ENCODE measurements around the gene GPC5. TPM values are rescaled to one million over a fixed set of nuclear protein-coding genes. Genes with fewer than 3 reads are reported as not detected.
"Not testable (repeated sequence)": the region's sequence is repeated elsewhere in the genome, so short reads cannot be mapped to it uniquely, and the experiment has no call there.

The GPC5 gene
- total RNA-seq, 1 donor from 2014 or later, result 0.13 TPM

DNA sequence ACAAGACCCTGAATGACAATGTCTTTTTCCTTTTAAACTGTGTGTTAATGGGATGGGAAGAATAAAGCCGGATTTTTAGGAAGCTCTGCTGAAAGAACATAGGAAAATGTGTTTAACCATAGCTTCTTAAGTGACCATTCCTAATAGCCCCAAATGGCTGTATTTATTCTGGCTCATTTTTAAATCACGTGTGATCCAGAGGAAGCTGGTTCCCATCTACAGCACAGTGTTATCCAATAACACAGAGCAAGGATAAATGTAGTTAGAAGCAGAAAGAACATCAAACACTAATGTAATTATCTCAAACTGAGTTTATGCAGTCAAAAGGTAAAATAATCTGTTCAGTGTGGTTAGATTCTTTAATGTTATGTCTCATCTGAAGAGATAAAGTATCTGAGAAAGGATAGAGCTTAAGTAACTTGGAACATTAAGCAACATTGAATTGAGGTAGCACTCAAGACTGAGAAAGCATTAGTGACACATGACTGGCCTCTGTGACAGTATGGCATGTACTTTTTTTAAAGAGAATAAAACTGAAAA lies 853.3 kb downstream of the GPC5 start:
- DNase-seq (ENCODE audit: low spot score), result no peak

DNA sequence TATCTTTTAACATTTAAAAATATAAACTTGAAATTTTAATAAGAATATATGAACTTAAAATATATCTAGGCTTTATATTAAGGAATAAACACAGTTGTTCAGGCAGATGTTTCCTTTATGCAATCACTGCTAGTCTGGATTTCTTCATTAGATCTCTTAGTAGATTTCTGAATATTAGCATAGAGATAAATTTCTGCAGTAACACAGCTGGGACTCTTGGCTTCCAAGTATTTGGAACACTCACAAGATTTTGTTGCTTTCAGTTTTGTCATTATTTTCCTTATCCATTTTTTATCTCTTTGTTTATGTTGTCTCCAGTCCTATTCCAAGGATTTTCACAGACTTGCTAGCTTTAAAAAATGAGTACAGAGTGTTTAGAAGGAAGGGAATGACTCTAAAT lies 857.1 kb downstream of the GPC5 start:
- DNase-seq (ENCODE audit: low spot score), result no peak

DNA sequence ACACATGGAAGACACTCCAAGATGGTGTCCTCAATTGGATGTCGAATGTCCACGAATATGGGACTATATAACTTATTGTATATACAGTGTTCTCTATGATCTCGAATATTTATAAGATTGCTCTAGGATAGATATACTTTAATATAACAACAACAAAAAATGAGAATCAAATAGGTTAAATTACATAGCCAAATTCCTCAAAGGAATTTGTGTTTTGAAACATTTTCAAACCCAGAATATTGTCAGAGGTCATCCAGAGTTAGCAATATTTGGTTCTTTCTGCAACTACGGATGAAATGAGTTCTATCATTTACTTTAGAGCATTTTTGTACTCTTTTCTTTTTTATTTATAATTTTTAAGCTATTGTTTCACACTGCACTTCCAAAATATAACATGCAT lies 857.8 kb downstream of the GPC5 start:
- DNase-seq (ENCODE audit: low spot score), result no peak

DNA sequence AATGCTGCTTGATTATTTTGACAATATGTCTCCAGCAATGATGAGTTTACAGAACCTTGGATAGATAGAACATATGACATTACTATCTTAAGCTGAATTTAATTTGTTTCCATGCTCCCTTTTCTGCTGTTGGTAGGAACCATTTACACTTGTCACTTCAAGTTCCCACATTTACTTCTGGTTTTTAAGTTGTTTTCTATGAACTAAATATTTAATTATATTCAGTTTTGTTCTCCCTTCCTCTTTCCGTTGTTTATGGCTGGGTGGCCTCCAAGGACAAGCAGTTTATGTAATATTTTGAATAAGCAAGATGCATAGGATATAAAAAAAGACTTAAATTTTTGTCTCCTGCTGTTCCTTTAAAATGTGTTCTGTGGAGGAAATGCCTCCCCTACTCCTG lies 860.6 kb downstream of the GPC5 start:
- no peak for DNase-seq (ENCODE audit: low spot score)

DNA sequence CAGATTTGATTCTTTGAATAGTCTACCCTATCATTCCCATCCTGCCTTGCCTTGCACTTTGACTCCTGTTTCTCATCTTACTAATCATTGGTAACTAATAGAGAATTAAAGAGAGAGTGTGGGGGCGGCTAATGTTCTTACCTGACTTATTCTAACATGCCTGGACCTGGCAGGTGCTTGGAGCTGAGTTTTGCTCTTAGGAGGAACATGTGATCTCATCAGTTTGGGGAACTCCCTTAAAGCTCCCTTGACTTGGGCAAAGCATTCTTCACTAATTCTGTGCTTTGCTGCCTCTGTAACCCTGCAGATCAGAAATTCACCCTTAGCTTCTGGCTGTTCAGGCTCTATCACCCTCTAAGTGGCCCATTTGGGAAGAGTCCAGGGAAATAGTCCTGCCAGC lies 861.1 kb downstream of the GPC5 start:
- DNase-seq (ENCODE audit: low spot score), result no peak

DNA sequence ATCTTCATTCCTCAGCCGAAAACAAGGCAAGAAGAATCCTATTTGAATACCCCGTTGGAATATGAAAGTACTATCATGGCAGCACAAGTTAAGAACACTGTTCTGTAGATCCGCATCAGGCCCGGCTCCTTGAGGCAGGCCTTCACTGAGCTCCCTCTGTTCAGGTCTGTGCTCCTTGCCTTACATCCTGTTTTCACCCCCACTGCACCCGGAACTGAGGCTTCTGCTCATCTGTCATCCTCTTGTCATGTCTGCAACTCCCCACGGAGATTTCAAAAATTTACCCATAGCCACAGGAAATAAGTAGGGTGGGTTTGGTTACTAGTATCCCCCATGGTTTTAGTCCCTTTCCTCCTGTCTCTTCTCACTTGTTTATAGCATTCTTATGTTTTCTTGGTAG lies 861.9 kb downstream of the GPC5 start:
- no peak for DNase-seq (ENCODE audit: low spot score)

DNA sequence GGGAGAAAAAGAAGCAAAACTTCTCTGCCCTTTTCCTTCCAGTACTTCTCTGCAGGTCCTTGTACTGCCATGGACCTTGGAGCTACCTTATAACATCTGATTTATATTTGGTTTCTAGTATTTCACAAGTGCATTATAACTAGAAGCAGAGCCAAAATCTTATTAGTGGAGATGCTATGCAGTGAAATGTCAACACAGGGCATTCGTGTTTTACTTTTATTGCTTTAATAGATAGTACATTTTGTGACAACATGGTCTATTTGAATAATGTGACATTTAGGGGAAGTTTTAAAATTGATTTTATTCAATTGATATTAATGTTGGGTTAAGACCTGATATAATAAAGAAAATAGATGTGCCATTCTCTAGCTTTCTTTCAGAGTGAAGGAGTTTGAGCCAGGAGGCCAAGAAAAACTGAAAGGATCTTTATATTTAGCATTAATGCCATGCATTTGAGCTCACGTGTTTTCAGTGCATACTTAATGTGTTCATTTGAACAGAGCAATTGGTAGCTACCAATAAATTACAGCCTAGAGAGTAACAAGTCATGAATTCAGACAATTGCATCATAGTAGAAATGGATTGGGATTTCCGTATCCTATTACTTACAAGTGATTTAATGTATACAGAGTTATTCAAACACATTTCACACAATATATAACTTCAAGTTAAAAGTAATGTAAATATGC lies 863.8 kb downstream of the GPC5 start:
- no peak for DNase-seq (ENCODE audit: low spot score)

DNA sequence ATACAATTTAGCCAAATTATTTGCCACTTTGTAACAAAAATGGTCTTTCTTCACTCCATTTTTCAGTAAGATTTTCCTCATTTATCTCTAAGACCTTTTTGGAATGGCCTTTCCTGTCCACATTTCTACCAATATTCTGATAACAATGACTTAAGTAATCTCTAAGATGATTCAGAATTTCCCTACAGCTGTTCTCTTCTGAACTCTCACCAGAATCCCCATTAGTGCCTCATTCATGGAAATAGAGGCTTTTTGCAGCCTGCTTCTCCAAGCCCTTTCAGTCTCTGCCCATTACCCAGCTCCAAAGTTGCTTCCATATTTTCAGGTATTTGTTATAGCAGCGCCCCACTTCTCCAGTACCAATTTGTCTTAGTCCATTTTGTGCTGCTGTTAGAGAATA lies 867.0 kb downstream of the GPC5 start:
- DNase-seq (ENCODE audit: low spot score), result no peak

DNA sequence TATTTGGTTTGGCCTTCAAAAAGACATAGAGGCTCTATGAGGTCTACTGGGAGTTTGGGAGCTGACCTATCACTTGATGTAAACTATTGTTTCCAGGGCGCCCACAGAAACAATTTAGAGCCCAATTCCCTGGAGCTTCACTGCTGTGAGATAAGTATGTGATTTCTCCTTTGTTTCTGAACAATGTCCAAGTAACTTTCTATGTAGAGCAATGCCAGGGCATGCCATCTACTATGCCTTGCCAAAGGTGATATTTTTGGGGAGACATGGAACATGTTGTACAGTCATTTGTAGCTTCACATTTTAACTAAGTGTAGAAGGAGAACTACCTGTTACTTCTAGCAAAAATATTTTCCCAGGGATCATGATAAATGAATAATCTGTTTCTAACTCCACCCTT lies 872.6 kb downstream of the GPC5 start:
- DNase-seq (ENCODE audit: low spot score), result no peak

DNA sequence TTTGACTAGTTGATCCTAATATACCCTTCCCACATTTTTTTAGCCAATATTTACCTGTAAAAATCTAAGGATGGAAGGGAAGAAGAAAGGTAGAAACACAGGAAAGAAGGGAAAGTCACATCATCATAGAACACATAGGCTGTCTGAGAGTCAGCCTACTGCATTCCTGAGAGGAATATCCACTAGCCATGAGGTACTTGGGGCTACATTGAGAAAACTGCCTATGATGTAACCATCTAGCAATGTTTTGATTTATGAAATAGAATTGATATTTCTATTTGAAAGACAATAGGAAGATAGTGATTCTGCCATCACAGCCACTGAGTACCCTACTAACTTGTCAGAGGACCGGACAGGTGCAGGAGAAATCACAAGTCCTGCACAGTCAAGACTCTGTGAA lies 873.8 kb downstream of the GPC5 start:
- no peak for DNase-seq (ENCODE audit: low spot score)

DNA sequence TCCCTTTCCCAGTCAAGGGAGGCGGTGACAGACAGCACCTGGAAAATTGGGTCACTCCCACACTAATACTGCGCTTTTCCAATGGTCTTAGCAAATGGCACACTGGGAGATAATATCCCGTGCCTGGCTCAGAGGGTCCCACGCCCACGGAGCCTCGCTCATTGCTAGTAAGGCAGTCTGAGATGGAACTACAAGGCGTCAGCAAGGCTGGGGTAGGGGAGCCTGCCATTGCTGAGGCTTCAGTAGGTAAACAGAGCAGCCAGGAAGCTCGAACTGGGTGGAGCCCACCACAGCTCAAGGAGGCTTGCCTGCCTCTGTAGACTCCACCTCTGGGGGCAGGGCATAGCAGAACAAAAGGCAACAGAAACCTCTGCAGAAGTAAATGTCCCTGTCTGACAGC lies 882.6 kb downstream of the GPC5 start:
- DNase-seq (ENCODE audit: low spot score), result not testable (repeated sequence)

DNA sequence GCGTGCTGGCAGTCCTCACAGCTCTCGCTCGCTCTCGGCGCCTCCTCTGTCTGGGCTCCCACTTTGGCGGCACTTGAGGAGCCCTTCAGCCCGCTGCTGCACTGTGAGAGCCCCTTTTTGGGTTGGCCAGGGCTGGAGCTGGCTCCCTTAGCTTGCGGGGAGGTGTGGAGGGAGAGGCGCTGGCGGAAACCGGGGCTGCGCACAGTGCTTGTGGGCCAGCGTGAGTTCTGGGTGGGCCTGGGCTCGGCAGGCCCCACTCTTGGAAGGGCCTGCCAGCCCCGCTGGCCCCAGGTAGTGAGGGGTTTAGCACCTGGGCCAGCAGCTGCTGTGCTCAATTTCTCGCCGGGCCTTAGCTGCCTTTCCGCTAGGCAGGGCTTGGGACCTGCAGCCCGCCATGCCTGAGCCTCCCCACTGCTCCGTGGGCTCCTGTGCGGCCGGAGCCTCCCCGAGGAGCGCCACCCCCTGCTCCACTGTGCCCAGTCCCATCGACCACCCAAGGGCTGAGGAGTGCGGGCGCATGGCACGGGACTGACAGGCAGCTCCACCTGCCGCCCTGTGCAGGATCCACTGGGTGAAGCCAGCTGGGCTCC lies 892.4 kb downstream of the GPC5 start:
- DNase-seq (ENCODE audit: low spot score), result not testable (repeated sequence)

DNA sequence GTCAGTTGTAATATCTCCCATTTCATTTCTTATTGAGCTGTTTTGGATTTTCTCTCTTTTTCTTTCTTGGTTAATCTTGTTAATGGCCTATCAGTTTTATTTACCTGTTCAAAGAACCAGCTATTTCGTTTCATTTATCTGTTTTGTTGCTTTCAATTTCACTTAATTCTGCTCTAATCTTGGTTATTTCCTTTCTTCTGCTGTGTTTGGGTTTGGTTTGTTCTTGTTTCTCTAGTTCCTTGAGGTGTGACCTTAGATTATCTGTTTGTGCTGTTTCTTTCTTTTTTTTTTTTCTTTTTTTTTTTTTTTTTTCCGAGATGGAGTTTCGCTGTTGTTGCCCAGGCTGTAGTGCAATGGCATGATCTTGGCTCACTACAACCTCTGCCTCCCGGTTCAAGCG lies 896.1 kb downstream of the GPC5 start:
- not testable (repeated sequence) for DNase-seq (ENCODE audit: low spot score)

DNA sequence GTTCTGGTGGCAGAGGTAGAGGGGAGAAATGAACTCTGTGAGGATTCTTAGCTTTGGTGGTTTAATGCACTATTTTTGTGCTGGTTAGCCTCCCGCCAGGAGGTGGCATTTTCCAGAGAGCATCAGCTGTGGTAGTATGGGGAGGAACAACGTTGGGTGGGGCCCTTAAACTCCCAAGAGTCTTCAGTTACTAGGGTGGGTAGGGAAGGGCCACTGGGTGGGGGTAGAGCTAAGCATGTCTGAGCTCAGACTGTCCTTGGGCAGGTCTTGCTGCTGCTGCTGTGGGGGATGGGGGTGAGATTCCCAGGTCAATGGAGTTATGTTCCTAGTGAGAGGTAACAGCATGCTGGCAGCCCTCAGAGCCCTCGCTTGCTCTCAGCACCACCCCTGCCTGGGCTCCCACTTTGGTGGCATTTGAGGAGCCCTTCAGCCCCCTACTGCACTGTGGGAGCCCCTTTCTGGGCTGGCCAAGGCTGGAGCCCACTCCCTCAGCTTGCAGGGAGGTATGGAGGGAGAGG lies 897.8 kb downstream of the GPC5 start:
- DNase-seq (ENCODE audit: low spot score), result not testable (repeated sequence)

DNA sequence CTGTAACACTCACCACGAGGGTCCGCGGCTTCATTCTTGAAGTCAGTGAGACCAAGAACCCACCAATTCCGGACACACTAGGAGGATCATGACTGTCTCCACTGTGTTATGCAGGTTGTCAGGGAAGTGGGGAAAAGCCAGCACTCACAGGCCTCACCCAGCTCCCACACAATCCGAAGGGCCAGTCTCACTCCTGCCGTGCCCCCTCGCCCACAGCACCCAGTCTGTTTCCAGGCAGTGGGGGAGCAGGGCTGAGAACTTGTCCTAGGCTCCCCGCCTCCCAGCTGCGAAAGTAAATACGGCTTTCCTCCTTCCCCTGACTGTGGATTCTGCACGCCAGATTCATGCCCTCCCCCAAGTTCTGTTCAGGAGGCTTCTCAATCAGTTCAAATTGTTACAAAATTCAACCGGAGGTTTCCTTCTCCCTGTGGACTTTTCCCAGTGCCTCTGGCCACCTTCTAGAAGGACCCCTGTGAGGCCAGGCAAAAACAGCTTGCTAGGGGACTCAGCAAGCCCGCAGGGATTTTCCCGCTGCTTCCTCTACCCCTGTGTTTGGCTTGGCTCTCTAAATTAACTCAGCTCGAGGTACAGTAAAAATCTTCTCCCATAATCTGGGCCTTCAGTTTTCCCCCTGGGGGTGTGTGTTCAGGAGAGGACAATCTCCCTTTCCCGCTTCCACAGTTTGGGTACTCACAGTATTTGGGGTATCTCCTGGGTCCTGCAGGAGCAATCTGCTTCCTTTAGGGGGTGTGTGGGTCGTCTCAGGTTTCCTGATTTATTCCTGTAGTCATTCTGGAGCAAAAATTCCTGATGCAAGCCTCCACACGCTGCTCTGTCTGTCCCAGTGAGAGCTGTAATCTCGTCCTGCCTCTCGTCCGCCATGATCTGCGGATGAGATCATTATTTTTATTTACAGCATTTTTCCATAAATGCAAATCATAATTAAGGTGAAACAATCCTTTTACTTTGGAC lies 899.8 kb downstream of the GPC5 start:
- no peak for DNase-seq (ENCODE audit: low spot score)

DNA sequence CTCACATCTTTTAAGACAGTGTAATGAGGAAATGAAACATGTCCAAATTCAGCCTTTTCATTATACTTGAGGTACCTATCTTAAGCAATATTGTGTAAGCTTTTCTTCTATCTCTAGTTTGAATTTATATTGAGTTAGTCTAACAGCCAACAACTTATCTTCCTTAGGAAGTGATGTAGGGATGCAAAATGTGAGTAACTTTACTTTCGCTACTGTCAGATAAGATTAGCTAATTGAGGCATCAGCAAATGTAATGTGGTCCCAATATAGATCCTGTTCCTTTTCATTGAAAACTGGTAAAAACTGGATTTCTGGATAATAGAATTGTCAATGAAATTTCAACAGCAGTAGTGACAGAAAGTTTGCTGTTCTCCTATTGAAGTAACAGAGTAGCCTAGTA lies 902.2 kb downstream of the GPC5 start:
- DNase-seq (ENCODE audit: low spot score), result no peak

DNA sequence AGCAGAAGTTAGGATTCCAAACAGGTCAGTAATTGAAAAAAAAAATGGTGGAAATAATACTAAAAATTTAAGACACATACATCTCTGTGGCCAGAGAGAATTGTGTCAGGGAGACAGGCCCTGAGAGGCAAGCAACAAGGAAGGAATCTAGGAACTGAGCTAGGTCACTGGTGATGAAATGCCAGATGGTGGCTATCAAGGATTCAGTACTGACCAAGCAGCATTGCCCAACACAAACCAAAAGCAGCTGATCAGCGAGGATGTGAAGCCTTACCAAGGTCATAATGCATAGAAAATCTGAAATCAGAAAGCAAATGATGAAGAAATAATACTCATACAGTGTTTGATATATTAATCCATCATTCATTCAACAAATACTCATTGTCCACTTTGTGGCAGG lies 905.0 kb downstream of the GPC5 start:
- DNase-seq (ENCODE audit: low spot score), result no peak

DNA sequence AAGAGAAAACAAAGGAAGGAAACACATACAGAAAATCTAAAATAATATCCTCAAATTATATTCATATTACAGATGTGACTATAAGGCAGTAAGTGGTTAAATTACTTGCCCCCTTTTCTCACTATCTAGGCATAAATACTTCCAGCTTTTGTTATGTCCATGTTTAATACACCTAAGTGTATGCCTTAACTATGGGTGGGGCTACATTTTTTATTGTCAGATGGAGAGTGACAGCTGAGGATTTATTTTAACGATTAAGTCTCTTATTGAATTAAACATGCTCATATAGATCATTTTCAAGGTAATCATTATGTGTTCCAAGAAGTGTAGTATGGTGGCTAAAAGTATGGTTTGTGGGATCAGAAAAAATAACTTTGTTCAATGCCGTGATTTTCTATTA lies 909.3 kb downstream of the GPC5 start:
- DNase-seq (ENCODE audit: low spot score), result no peak

DNA sequence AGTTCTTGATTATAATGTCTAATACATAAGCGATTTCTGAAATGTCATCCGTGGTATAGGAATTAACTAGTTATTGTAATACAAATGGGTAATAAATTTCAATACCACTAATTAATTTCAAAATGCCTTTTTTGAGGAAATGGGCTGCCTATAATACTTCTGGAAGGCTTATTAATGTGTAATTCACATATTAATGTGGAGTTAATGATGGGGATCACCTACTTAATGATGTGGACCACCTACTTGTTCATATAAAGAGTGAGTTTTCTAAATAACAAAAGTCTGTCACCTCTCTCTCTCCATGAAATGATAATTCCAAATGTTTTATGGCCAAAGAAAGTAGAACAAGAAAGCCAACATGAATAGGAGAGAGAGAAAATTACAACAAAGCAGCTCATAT lies 914.4 kb downstream of the GPC5 start:
- DNase-seq (ENCODE audit: low spot score), result no peak

DNA sequence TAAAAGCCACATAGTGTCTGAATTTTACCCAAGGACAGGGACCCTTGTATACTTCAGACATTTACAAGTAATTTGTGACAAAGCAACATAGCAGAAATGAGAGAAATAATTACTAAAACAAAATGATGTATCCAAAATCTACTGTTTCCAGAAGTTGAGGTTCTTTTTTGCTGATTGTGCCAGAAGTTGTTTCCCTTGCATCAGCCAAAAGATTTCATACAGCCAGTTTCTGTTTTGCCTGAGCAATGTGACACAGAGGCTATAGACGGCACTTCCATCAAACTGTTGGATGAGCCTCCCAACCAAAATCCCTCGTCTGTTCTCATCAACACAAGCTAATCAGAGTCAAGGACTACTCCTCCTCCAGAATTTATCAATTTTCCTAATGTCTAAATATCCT lies 915.0 kb downstream of the GPC5 start:
- DNase-seq (ENCODE audit: low spot score), result no peak

DNA sequence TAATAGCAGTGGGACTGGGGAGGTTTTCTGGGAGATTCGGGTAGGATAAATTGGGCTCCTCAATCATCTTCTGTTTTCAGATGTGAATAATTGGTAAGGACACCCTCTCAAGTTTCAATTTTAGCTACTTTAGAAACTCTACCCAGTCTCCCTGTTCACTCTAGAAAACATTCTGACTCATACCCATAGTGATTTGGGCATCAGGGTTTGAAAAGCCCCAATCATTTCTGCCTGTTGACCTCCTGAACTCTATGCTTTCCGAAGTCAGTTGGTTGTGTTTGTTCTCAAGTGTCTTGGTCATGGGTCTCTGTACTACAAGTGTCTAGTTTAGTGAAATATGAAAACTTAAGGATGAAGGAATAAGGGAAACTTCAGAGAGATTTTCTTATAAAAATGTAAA lies 916.8 kb downstream of the GPC5 start:
- DNase-seq (ENCODE audit: low spot score), result no peak

DNA sequence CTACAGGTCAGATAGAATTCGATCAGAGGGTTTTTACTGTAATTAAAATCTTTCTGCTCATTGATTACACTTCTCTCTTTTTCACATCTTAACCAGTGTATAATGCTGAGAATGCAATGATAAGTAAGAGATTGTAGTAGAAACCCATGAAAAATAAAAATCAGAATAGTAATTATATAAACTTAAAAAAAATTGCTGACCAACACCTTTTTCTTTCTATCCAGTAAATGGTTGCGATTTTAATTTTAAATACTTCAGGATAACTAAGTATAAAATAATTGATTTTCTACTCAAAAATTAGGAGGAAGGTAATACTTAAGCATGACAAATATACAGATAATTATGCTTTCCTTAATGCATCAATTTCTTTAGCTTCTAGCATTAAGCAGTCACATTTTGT lies 917.6 kb downstream of the GPC5 start:
- DNase-seq (ENCODE audit: low spot score), result no peak
